Esophagus squamous epithelium (tissue), 5 donors: ENCODE measurements around the gene ILKAP. TPM values are rescaled to one million over a fixed set of nuclear protein-coding genes. Genes with fewer than 3 reads are reported as not detected.

Source experiments
- DNase-seq: peaks from one replicate; lab custom pipeline; 2025; lab: John Stamatoyannopoulos, UW
- H3K27ac ChIP-seq, 4 donors: fragments of 200-600 bp; sonication (generic); one replicate each; pipeline ENCODE4 v1.5.1; 2016 to 2019; ENCODE audit warnings: mild to moderate bottlenecking in 1 of 4
- H3K27me3 ChIP-seq, 4 donors: fragments of 200-600 bp; sonication (generic); 1 replicate in 3 of 4; 2 replicates in 1 of 4; pipeline versions ENCODE4 v1.5.1 to v1.6.0; 2017 to 2021; ENCODE audit warnings: antibody characterized with exemption in 1 of 4
- H3K36me3 ChIP-seq, 3 donors: fragments of 200-600 bp; sonication (generic); one replicate each; pipeline ENCODE4 v1.5.1; 2016 to 2019
- H3K4me1 ChIP-seq, 3 donors: fragments of 200-600 bp; sonication (generic); one replicate each; pipeline ENCODE4 v1.5.1; 2017 to 2019
- H3K4me3 ChIP-seq, 4 donors: fragments of 200-600 bp; sonication (generic); 1 replicate in 3 of 4; 2 replicates in 1 of 4; pipeline ENCODE4 v1.5.1; 2016 to 2019; ENCODE audit warnings: mild to moderate bottlenecking in 2 of 4, moderate library complexity in 1 of 4
- H3K9me3 ChIP-seq, 3 donors: fragments of 200-600 bp; sonication (generic); one replicate each; pipeline ENCODE4 v1.5.1; 2016 to 2019
- CTCF ChIP-seq, 6 experiments: fragments of 450-650 bp in 4 of 6; fragments of 200-600 bp in 2 of 6; sonication (generic) in 2 of 6; IDR thresholded peaks; one replicate each; pipeline ENCODE4 v1.5.1; 2016 to 2019; ENCODE audit warnings: antibody characterized with exemption in 6 of 6, mild to moderate bottlenecking in 4 of 6, moderate library complexity in 4 of 6
- POLR2A ChIP-seq, 4 donors: fragments of 450-650 bp; IDR thresholded peaks; one replicate each; pipeline ENCODE4 v1.6.1; 2017; ENCODE audit warnings: antibody characterized with exemption in 4 of 4, mild to moderate bottlenecking in 4 of 4, moderate library complexity in 3 of 4
- WGBS, 2 donors: methylation state at CpG; one replicate each; pipeline ENCODE4 v1.1.5; 2018; 5-methylcytosine and 5-hydroxymethylcytosine counted together
- intact Hi-C: fragments of 100-400 bp; cut with DNase I; formaldehyde crosslinking; loops from one replicate; pipeline ENCODE4 v1.15.0; 2022
- total RNA-seq, 4 donors: library from RNA; depleted of rRNA; stranded (reverse); fragments of >200 nt; gene quantifications; one replicate each; pipeline ENCODE4 v1.1.0, GENCODE V29; 2016
- donor health status: DM: yes; HTN: yes; CAD: no.

The ILKAP gene
- total RNA-seq, 4 donors from 2014 or later = 13.3 to 38.3 (median 20.7) TPM

GRCh38 chr2:238146884-238147544 lies 56.5 kb downstream of the ILKAP start:
- H3K27ac ChIP-seq = no peak overlapping the region
- H3K36me3 ChIP-seq = no peaks in the 10 kb centered on the region
- no peaks in the 10 kb centered on the region for H3K9me3 ChIP-seq
- H3K4me3 ChIP-seq = no peak overlapping the region
- peaks cover 14 to 21% (median 20%) of the 10 kb centered on the region in 3 donors for H3K4me1 ChIP-seq
- intact Hi-C loops = no loop called here
- no peaks in the 10 kb centered on the region for H3K27me3 ChIP-seq
- WGBS, 2 donors = 78 to 84% methylated on average over 6 to 10 of the region's 13 CpGs
- TF ChIP-seq CTCF (IDR thresholded peaks at IDR 0.05) (no peak), POLR2A (IDR thresholded peaks at IDR 0.05) (no peak)
- no peak for DNase-seq

GRCh38 chr2:238145851-238146250 lies 57.6 kb downstream of the ILKAP start:
- DNase-seq = no peak
- intact Hi-C loops = no loop called here
- peaks cover 24 to 33% (median 30%) of the 10 kb centered on the region in 3 donors for H3K4me1 ChIP-seq
- H3K27ac ChIP-seq = no peak overlapping the region
- 17 to 71% methylated on average over 2 to 4 of the region's 12 CpGs for WGBS, 2 donors
- TF ChIP-seq POLR2A (IDR thresholded peaks at IDR 0.05) = no peak
- no peak for TF ChIP-seq CTCF (IDR thresholded peaks at IDR 0.05)
- H3K9me3 ChIP-seq = no peaks in the 10 kb centered on the region
- H3K36me3 ChIP-seq = no peaks in the 10 kb centered on the region
- H3K27me3 ChIP-seq = no peaks in the 10 kb centered on the region
- no peak overlapping the region for H3K4me3 ChIP-seq

GRCh38 chr2:238145046-238145445 lies 58.4 kb downstream of the ILKAP start:
- no peak overlapping the region for H3K27ac ChIP-seq
- H3K4me1 ChIP-seq = peaks cover 24 to 36% (median 30%) of the 10 kb centered on the region in 3 donors
- no peak for DNase-seq
- H3K27me3 ChIP-seq = no peaks in the 10 kb centered on the region
- H3K36me3 ChIP-seq = no peaks in the 10 kb centered on the region
- H3K9me3 ChIP-seq = no peaks in the 10 kb centered on the region
- WGBS, 2 donors = 66 to 93% methylated on average over 3 to 4 of the region's 12 CpGs
- TF ChIP-seq CTCF (IDR thresholded peaks at IDR 0.05) = no peak
- no peak for TF ChIP-seq POLR2A (IDR thresholded peaks at IDR 0.05)
- intact Hi-C loops = no loop called here
- H3K4me3 ChIP-seq = no peak overlapping the region

GRCh38 chr2:238144262-238144661 lies 59.2 kb downstream of the ILKAP start:
- H3K4me3 ChIP-seq = no peak overlapping the region
- peak overlapping the region in 2 of 4 donors; percentile 66 to 68 for H3K27ac ChIP-seq
- TF ChIP-seq CTCF (IDR thresholded peaks at IDR 0.05) = no peak
- no peak for TF ChIP-seq POLR2A (IDR thresholded peaks at IDR 0.05)
- 75% methylated on average over 4 of the region's 5 CpGs; no CpG with 5 or more reads in 1 of the 2 donors for WGBS, 2 donors
- intact Hi-C loops = no loop called here
- H3K36me3 ChIP-seq = no peaks in the 10 kb centered on the region
- DNase-seq = no peak
- no peaks in the 10 kb centered on the region for H3K9me3 ChIP-seq
- no peaks in the 10 kb centered on the region for H3K27me3 ChIP-seq
- peaks cover 24 to 41% (median 32%) of the 10 kb centered on the region in 3 donors for H3K4me1 ChIP-seq

GRCh38 chr2:238143239-238143951 lies 60.1 kb downstream of the ILKAP start:
- no peak for DNase-seq
- Histone ChIP-seq H3K27me3 (no peaks in the 10 kb centered on the region), H3K36me3 (no peaks in the 10 kb centered on the region), H3K9me3 (no peaks in the 10 kb centered on the region), H3K4me3 (no peak overlapping the region), H3K4me1 (peaks cover 27 to 50% (median 39%) of the 10 kb centered on the region in 3 donors), H3K27ac (peak overlapping the region in 3 of 4 donors; percentile 31 to 68 (median 66))
- no peak for TF ChIP-seq POLR2A (IDR thresholded peaks at IDR 0.05)
- TF ChIP-seq CTCF (IDR thresholded peaks at IDR 0.05) = no peak
- intact Hi-C loops = no loop called here
- 41 to 42% methylated on average over 8 to 16 of the region's 20 CpGs for WGBS, 2 donors
